ENCODE measurements around the gene DPYSL3. TPM values are rescaled to one million over a fixed set of nuclear protein-coding genes. Genes with fewer than 3 reads are reported as not detected.

Gene DPYSL3
- total RNA-seq, 1 experiment from 2014 or later = 17.2 TPM

GRCh38 chr5:147504535-147504934, 5.3 kb downstream of the DPYSL3 start:
- Histone ChIP-seq H3K27ac (ENCODE audit: low read depth, low read length) (no peak overlapping the region), H3K79me2 (ENCODE audit: insufficient read depth, low read length) (no peaks in the 10 kb centered on the region), H3K4me1 (ENCODE audit: control insufficient read depth in 1 of 2, insufficient read depth in 2 of 2, low read length in 2 of 2) (peaks cover 0 to 5% of the 10 kb centered on the region in 2 experiments; a peak in 2 of 4 replicates), H3K36me3 (ENCODE audit: control insufficient read depth in 1 of 2, insufficient read depth in 2 of 2, low read length in 2 of 2) (no peaks in the 10 kb centered on the region), H3K4me2 (ENCODE audit: low read length) (no peak overlapping the region), H3K27me3 (ENCODE audit: insufficient read depth, low read length) (no peaks in the 10 kb centered on the region), H3K9me2 (ENCODE audit: insufficient read depth) (no peaks in the 10 kb centered on the region), H4K20me1 (ENCODE audit: insufficient read depth) (no peaks in the 10 kb centered on the region), H3K9me3 (ENCODE audit: control insufficient read depth in 1 of 2, insufficient read depth in 1 of 2, low read depth in 1 of 2, low read length in 2 of 2) (no peaks in the 10 kb centered on the region), H3K9ac (ENCODE audit: low read length) (no peak overlapping the region), H2AFZ (ENCODE audit: low read depth, low read length, poor library complexity, severe bottlenecking) (no peak overlapping the region), H3K4me3 (replicated peaks in 1 of 2; ENCODE audit: low read depth in 1 of 2, low read length in 2 of 2) (no peak overlapping the region)
- intact Hi-C loops (cut with micrococcal nuclease) = no loop called here
- CTCF ChIA-PET = no interaction called here
- ATAC-seq (no peak), DNase-seq (ENCODE audit: low read depth, low spot score) (no peak)
- BruUV-seq (replicated peaks) = no TSS peak
- TF ChIP-seq POLR2AphosphoS5 (IDR thresholded peaks at IDR 0.05; ENCODE audit: low read depth, low read length) (no peak), SP1 (IDR thresholded peaks at IDR 0.05; ENCODE audit: low read depth) (no peak), YY1 (IDR thresholded peaks at IDR 0.05; ENCODE audit: extremely low read depth, insufficient replicate concordance, low read depth, low read length) (no peak), SRF (IDR thresholded peaks at IDR 0.05; ENCODE audit: low read depth) (no peak), JUND (IDR thresholded peaks at IDR 0.05) (no peak), CEBPB (IDR thresholded peaks at IDR 0.05; ENCODE audit: low read depth) (no peak), FOSL1 (IDR thresholded peaks at IDR 0.05; ENCODE audit: low read depth) (no peak), EZH2 (IDR thresholded peaks at IDR 0.05) (no peak), MAX (IDR thresholded peaks at IDR 0.05) (no peak), POLR2A (IDR thresholded peaks at IDR 0.05; ENCODE audit: borderline replicate concordance, extremely low read depth, insufficient read depth, insufficient read length) (no peak), EZH2phosphoT487 (IDR thresholded peaks at IDR 0.05; ENCODE audit: borderline replicate concordance) (no peak), RAD21 (IDR thresholded peaks at IDR 0.05; ENCODE audit: low read depth) (no peak), EGR1 (IDR thresholded peaks at IDR 0.05; ENCODE audit: low read depth) (no peak), TCF7L2 (IDR thresholded peaks at IDR 0.05; ENCODE audit: borderline replicate concordance, extremely low read depth, insufficient read depth, insufficient read length) (no peak), CBX3 (IDR thresholded peaks at IDR 0.05; ENCODE audit: low read depth) (no peak), ZNF274 (IDR thresholded peaks at IDR 0.05; ENCODE audit: low read depth, low read length) (no peak), ZFX (IDR thresholded peaks at IDR 0.05) (no peak)
- TF ChIP-seq, protein P1, sequence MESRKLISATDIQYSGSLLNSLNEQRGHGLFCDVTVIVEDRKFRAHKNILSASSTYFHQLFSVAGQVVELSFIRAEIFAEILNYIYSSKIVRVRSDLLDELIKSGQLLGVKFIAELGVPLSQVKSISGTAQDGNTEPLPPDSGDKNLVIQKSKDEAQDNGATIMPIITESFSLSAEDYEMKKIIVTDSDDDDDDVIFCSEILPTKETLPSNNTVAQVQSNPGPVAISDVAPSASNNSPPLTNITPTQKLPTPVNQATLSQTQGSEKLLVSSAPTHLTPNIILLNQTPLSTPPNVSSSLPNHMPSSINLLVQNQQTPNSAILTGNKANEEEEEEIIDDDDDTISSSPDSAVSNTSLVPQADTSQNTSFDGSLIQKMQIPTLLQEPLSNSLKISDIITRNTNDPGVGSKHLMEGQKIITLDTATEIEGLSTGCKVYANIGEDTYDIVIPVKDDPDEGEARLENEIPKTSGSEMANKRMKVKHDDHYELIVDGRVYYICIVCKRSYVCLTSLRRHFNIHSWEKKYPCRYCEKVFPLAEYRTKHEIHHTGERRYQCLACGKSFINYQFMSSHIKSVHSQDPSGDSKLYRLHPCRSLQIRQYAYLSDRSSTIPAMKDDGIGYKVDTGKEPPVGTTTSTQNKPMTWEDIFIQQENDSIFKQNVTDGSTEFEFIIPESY (IDR thresholded peaks at IDR 0.05; ENCODE audit: extremely low read depth, insufficient replicate concordance, low read length) = no peak
- TF ChIP-seq, protein P2, sequence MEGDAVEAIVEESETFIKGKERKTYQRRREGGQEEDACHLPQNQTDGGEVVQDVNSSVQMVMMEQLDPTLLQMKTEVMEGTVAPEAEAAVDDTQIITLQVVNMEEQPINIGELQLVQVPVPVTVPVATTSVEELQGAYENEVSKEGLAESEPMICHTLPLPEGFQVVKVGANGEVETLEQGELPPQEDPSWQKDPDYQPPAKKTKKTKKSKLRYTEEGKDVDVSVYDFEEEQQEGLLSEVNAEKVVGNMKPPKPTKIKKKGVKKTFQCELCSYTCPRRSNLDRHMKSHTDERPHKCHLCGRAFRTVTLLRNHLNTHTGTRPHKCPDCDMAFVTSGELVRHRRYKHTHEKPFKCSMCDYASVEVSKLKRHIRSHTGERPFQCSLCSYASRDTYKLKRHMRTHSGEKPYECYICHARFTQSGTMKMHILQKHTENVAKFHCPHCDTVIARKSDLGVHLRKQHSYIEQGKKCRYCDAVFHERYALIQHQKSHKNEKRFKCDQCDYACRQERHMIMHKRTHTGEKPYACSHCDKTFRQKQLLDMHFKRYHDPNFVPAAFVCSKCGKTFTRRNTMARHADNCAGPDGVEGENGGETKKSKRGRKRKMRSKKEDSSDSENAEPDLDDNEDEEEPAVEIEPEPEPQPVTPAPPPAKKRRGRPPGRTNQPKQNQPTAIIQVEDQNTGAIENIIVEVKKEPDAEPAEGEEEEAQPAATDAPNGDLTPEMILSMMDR (IDR thresholded peaks at IDR 0.05 in 2 of 3, conservative IDR thresholded peaks at IDR 0.05 in 1 of 3; ENCODE audit: borderline replicate concordance in 1 of 3, insufficient read depth in 1 of 3, low read depth in 2 of 3, low read length in 2 of 3) = no peak
- TF ChIP-seq, protein P3, sequence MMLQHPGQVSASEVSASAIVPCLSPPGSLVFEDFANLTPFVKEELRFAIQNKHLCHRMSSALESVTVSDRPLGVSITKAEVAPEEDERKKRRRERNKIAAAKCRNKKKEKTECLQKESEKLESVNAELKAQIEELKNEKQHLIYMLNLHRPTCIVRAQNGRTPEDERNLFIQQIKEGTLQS (IDR thresholded peaks at IDR 0.05) = no peak
- POLR2A ChIA-PET = interaction anchor here (1.0 kb wide), 1 partner anchor 50 kb away, joined by 3 read pairs; no protein-coding TSS in a partner anchor
- RAD21 ChIA-PET (ENCODE audit: low non-redundant PET in 1 of 2, low total read pairs in 2 of 2, uncharacterized antibody in 2 of 2, unreplicated experiment in 2 of 2) = no interaction called here
